Measurements from ENCODE around the gene ADORA2B. TPM values are rescaled to one million over a fixed set of nuclear protein-coding genes. Genes with fewer than 3 reads are reported as not detected.

Gene ADORA2B
- total RNA-seq, 4 donors from 2014 or later: 0.59 to 3.6 (median 1.1) TPM; not detected in 1

GRCh38 chr17:15999974-16000827, 55.3 kb downstream of the ADORA2B start:
- WGBS, 2 donors: 1 to 2% methylated on average over 40 to 55 of the region's 64 CpGs
- Histone ChIP-seq H3K4me1 (peaks cover 0 to 27% (median 10%) of the 10 kb centered on the region in 4 donors), H3K27me3 (no peaks in the 10 kb centered on the region), H3K9me3 (peaks cover 0 to 2% (median 0%) of the 10 kb centered on the region in 4 donors), H3K4me3 (peak overlapping the region; percentile 64 to 89 (median 72)), H3K27ac (peak overlapping the region; percentile 93 to 97 (median 93)), H3K36me3 (peaks cover 0 to 42% (median 12%) of the 10 kb centered on the region in 3 donors)
- no peak for DNase-seq (ENCODE audit: low spot score in 2 of 2)
- no peak for TF ChIP-seq POLR2A (IDR thresholded peaks at IDR 0.05)
- TF ChIP-seq CTCF (IDR thresholded peaks at IDR 0.05): no peak
- no peak for TF ChIP-seq EP300 (IDR thresholded peaks at IDR 0.05)

DNA sequence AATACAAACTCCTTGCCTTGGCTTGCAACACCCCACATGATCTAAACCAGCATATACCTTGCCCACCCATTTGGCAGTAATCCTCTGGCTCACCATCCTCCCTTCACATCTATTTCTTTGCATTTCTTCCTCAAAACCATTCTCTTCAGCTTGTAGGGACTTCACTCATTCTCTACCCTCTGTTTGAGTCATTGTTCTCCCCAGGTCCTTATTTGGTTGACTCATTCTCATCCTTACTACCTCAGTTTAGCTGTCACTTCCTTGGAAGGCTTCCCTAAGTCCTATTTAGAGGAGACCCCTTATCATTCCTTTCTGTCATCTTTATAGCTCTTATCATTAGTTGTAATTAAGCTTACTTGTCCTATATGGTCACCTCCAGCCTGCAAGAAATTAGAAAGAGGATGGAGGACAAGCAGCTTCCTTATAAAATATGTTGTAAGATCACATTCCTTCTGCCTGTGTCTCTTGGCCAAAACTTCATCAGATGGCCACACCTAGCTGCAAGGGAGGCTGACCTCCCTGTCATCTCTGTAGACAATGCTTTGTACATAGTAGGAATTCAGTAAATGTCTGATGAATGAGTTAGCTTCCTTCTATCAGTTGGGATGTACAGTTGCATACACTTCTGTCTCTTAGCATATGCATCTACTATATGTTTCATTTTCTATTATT, 56.4 kb downstream of the ADORA2B start:
- H3K36me3 ChIP-seq: peaks cover 0 to 54% (median 18%) of the 10 kb centered on the region in 3 donors
- no peak for DNase-seq (ENCODE audit: low spot score in 2 of 2)
- H3K4me3 ChIP-seq: peak overlapping the region in 1 of 4 donors; percentile 73
- H3K9me3 ChIP-seq: peaks cover 0 to 2% (median 0%) of the 10 kb centered on the region in 4 donors
- TF ChIP-seq POLR2A (IDR thresholded peaks at IDR 0.05): no peak
- no peak for TF ChIP-seq EP300 (IDR thresholded peaks at IDR 0.05)
- TF ChIP-seq CTCF (IDR thresholded peaks at IDR 0.05): no peak
- H3K27me3 ChIP-seq: no peaks in the 10 kb centered on the region
- H3K27ac ChIP-seq: no peak overlapping the region
- H3K4me1 ChIP-seq: peaks cover 0 to 27% (median 10%) of the 10 kb centered on the region in 4 donors

DNA sequence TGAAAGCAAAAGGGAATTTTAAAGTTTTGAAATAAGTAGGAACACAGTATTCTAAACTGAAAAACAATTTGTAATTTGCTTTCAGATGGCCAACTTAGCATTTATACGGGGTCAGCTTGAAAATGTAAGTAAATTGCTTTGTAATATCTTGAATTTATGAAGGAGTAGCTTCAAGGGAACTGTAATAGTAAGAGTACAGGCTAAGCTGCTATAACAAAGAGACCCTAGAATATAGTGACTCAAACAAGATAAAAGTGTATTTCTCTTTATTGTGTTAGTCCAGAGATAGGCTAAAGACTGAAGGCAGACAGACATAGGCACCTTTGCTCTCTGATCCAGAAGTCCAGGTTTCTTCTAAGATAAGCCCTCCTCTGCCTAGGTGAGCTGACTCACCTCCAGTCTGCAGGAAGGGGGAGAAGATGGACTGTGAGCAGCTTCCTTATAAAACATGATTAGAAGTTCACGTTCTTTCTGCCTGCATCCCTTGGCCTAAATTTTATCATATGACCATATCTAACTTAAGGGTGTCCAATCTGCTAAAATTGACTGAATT, 57.9 kb downstream of the ADORA2B start:
- no peak for TF ChIP-seq EP300 (IDR thresholded peaks at IDR 0.05)
- no peak for DNase-seq (ENCODE audit: low spot score in 2 of 2)
- Histone ChIP-seq H3K9me3 (peaks cover 0 to 2% (median 0%) of the 10 kb centered on the region in 4 donors), H3K4me1 (peaks cover 0 to 24% (median 10%) of the 10 kb centered on the region in 4 donors), H3K27ac (no peak overlapping the region), H3K4me3 (no peak overlapping the region), H3K36me3 (peaks cover 0 to 68% (median 18%) of the 10 kb centered on the region in 3 donors), H3K27me3 (no peaks in the 10 kb centered on the region)
- 93 to 94% methylated on average over 2 of the region's 2 CpGs for WGBS, 2 donors

GRCh38 chr17:16003841-16004240, 58.9 kb downstream of the ADORA2B start:
- Histone ChIP-seq H3K4me3 (no peak overlapping the region), H3K27ac (no peak overlapping the region), H3K4me1 (peaks cover 0 to 18% (median 10%) of the 10 kb centered on the region in 4 donors), H3K9me3 (peaks cover 0 to 2% (median 0%) of the 10 kb centered on the region in 4 donors), H3K27me3 (no peaks in the 10 kb centered on the region), H3K36me3 (peaks cover 0 to 79% (median 22%) of the 10 kb centered on the region in 3 donors)
- WGBS, 2 donors: 54 to 56% methylated on average over 1 of the region's 1 CpG
- no peak for TF ChIP-seq CTCF (IDR thresholded peaks at IDR 0.05)
- TF ChIP-seq POLR2A (IDR thresholded peaks at IDR 0.05): no peak
- no peak for TF ChIP-seq EP300 (IDR thresholded peaks at IDR 0.05)
- no peak for DNase-seq (ENCODE audit: low spot score in 2 of 2)

GRCh38 chr17:16005636-16006035, 60.7 kb downstream of the ADORA2B start:
- 97 to 100% methylated on average over 1 of the region's 1 CpG for WGBS, 2 donors
- Histone ChIP-seq H3K27me3 (no peaks in the 10 kb centered on the region), H3K9me3 (peaks cover 0 to 2% (median 0%) of the 10 kb centered on the region in 4 donors), H3K4me1 (peaks cover 0 to 13% (median 6%) of the 10 kb centered on the region in 4 donors), H3K36me3 (peaks cover 0 to 92% (median 30%) of the 10 kb centered on the region in 3 donors), H3K4me3 (no peak overlapping the region), H3K27ac (no peak overlapping the region)
- DNase-seq (ENCODE audit: low spot score in 2 of 2): no peak
- no peak for TF ChIP-seq CTCF (IDR thresholded peaks at IDR 0.05)
- no peak for TF ChIP-seq EP300 (IDR thresholded peaks at IDR 0.05)
- TF ChIP-seq POLR2A (IDR thresholded peaks at IDR 0.05): no peak

All from tibial nerve (tissue), 4 donors.